AG09309 (cell line): ENCODE measurements around the gene SAMHD1.

ENCODE experiments used
- DNase-seq: peaks from one replicate; pipeline ENCODE4 v3.0.0-alpha.2; 2010; ENCODE audit warnings: low read depth
- H3K4me3 ChIP-seq: 2 replicates; pipeline ENCODE4 v1.5.1; 2011; ENCODE audit warnings: mild to moderate bottlenecking, low read depth, low read length, moderate library complexity; ENCODE audit not compliant: control insufficient read depth
- TF ChIP-seq, protein P1 (sequence below): IDR thresholded peaks from 2 replicates; pipeline ENCODE4 v1.5.1; 2011; ENCODE audit warnings: mild to moderate bottlenecking, low read depth, low read length, inconsistent platforms; ENCODE audit not compliant: insufficient read depth, control insufficient read depth; ENCODE audit errors: missing control alignments

SAMHD1 gene

DNA sequence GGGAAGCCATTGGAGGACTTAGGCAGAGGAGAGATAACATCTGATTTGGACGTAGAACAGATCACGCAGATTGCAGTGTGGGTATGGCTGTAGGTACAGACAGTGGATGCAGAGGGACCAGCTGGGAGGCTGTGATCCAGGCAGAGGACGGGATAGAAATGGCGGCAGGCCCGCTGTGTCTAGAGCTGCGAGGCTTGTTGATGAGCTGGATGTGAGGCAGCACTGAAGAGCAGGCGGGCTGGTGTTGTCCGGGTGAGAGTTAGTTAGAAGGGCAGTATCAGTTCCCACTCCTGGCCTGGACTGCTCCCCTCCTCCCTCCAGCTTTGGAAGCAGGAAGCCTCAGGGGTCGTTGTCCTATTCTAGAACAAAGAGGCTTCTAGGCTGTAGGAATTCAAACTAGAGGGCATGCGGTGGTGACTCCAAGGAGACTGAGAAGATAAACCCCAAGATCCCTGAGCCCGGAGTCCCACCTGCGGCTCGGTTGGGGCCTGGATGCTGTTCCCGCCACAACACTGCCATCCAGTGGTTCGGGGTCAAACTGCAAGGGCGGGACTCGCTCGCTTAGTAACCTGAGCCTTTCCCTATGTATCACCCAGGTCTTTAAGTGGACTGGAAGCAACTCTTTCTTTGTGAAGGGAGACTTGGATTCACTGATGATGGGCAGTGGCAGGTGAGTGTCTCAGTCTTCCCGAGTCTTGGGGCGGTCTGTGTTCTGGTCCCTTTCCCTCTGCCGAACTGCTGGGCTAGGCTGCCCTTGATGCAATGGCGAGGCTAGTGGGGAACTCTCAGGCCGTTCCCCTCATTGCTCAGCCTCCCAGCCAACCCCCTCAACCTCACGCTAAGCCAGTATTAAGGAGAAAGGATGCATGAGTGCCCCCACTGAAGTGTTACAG, 64.4 kb downstream of the SAMHD1 start:
- peak overlapping the region; percentile 31 for H3K4me3 ChIP-seq
- DNase-seq = peak; percentile 21
- TF ChIP-seq, protein P1, sequence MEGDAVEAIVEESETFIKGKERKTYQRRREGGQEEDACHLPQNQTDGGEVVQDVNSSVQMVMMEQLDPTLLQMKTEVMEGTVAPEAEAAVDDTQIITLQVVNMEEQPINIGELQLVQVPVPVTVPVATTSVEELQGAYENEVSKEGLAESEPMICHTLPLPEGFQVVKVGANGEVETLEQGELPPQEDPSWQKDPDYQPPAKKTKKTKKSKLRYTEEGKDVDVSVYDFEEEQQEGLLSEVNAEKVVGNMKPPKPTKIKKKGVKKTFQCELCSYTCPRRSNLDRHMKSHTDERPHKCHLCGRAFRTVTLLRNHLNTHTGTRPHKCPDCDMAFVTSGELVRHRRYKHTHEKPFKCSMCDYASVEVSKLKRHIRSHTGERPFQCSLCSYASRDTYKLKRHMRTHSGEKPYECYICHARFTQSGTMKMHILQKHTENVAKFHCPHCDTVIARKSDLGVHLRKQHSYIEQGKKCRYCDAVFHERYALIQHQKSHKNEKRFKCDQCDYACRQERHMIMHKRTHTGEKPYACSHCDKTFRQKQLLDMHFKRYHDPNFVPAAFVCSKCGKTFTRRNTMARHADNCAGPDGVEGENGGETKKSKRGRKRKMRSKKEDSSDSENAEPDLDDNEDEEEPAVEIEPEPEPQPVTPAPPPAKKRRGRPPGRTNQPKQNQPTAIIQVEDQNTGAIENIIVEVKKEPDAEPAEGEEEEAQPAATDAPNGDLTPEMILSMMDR = peak; percentile 97

DNA sequence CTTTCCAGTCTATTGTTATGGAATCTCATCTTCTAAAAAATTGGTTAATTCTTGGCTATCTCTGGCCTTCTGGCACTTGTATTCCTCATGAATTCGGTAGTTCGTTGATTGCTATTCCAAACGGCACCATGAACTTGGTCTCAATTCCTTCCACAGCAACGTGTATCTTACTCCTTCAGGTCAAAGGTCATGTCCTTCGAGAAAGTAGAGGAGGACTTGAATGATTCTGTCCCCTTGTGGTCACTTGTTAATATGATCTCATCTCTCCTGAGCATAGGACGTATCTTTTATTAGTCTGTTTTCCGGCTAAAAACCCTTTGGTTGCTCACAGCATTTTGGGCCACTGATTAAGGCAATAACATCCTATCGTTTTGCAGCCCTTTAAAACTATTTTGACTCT, 66.2 kb downstream of the SAMHD1 start:
- no peak for DNase-seq
- TF ChIP-seq, protein P1 = no peak
- H3K4me3 ChIP-seq = no peak overlapping the region

DNA sequence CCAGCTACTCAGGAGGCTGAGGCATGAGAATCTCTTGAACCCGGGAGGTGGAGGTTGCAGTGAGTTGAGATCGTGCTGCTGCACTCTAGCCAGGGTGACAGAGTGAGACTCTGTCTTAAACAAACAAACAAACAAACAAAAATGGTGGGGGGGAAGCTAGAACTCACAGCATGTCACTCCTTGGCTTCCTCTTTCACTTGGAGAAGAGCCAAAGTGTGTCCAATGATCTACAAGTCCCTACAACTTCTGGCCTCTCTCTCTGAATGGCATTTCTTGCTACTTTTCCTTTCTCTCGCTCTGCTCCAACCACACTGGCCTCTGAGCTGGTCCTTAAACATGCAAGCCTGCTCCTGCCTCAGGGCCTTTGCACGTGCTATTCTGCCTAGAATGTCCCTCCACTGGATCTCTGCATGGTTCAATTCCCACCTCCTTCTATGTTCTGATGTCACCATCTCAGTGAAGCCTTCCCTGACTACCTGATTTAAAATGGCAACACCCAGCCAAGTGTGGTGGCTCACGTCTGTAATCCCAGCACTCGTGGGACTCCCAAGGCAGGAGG, 67.5 kb downstream of the SAMHD1 start:
- no peak overlapping the region for H3K4me3 ChIP-seq
- DNase-seq = no peak
- TF ChIP-seq, protein P1 = no peak

DNA sequence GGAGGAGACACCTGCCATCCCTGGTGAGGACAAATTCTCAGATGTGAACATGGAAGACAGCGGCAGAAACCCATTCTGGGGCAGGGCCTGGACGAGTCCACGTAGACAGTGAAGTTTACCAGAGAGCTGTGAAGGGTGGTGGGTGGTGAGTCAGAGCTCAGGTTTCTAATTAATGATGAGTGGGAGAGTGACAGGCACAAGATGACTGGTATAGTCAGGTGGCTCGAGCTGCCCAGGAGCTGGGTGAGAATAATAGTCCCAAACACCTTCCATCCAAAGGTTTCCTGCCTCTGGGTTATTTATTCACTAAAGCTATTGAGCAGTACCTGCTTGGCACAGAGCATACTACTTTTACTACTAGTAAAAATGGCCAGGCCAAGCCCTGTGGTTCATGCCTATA, 69.6 kb downstream of the SAMHD1 start:
- TF ChIP-seq, protein P1 = no peak
- H3K4me3 ChIP-seq = no peak overlapping the region
- DNase-seq = no peak

DNA sequence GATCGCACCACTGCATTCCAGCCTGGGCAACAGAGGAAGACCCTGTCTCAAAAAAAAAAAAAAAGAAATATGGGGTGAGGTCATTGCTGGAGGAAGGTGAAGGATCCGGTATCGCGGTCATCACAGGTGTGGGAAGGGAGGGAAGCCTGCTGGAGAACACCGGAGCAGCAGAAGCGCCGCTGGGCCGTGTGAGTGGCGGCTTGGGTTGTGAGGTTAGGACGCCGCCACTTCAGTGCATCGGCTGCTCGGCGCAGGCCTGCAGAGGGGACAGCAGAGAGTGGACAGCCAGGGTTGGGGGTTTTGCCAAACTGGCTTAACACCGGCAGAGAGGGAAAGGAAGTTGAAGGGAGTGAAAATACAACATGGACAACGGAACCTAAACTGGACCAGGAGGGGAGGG, 70.2 kb downstream of the SAMHD1 start:
- H3K4me3 ChIP-seq = no peak overlapping the region
- no peak for DNase-seq
- TF ChIP-seq, protein P1 = no peak

DNA sequence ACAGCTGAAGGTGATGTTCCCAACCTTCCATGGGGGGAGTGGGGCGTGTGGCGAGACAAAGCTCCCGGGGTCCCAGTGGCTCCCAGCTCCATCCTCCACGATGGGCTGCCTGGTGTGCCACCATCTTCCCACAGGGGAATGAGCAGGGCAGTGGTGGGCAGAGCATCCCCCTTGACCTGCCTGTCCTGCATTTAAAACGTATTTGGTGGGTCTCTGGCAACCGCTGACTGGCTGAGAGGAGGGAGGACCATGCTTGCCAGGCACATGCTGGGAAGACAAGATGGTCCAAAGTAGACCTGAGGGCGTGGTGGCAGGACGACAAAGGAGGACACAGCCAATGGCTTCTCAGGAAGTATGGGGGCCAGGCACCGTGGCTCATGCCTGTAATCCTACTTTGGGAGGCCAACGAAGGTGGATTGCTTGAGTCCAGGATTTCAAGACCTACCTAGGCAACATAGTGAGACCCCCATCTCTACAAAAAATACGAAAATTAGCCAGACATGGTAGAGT, 70.7 kb downstream of the SAMHD1 start:
- no peak for DNase-seq
- TF ChIP-seq, protein P1 = no peak
- no peak overlapping the region for H3K4me3 ChIP-seq
